GM19043 (cell line): ENCODE measurements around the gene GLE1.
"Not testable (repeated sequence)": the region's sequence is repeated elsewhere in the genome, so short reads cannot be mapped to it uniquely, and the experiment has no call there.

ENCODE experiments used
- ATAC-seq: cut with Tn5 transposase; IDR thresholded peaks from one replicate; pipeline ENCODE4 v1.9.1; 2021; ENCODE audit warnings: low read depth; ENCODE audit not compliant: unreplicated experiment

GLE1 gene

GRCh38 chr9:128495296-128495695 lies 9.2 kb upstream of the GLE1 start:
- ATAC-seq, result no peak

GRCh38 chr9:128495804-128496417 lies 8.6 kb upstream of the GLE1 start:
- no peak for ATAC-seq

GRCh38 chr9:128497824-128498610 lies 6.5 kb upstream of the GLE1 start:
- ATAC-seq, result no peak

GRCh38 chr9:128498911-128499310 lies 5.6 kb upstream of the GLE1 start:
- no peak for ATAC-seq

- ATAC-seq, result no peak
Measured at GRCh38 chr9:128499920-128500319, 4.6 kb upstream of the GLE1 start.

- ATAC-seq, result not testable (repeated sequence)
Measured at GRCh38 chr9:128503415-128503825, 1.1 kb upstream of the GLE1 start.

- ATAC-seq, result no peak
Measured at GRCh38 chr9:128503870-128504269, 649 bp upstream of the GLE1 start.

- no peak for ATAC-seq
Measured at GRCh38 chr9:128505414-128505765, 871 bp downstream of the GLE1 start.

GRCh38 chr9:128505906-128506305 lies 1.4 kb downstream of the GLE1 start:
- not testable (repeated sequence) for ATAC-seq

- ATAC-seq, result no peak
Measured at GRCh38 chr9:128512820-128513219, 8.3 kb downstream of the GLE1 start.

- no peak for ATAC-seq
Measured at GRCh38 chr9:128521956-128522355, 17.4 kb downstream of the GLE1 start.

- ATAC-seq, result no peak
Measured at GRCh38 chr9:128523199-128523925, 18.8 kb downstream of the GLE1 start.

- no peak for ATAC-seq
Measured at GRCh38 chr9:128526720-128527119, 22.2 kb downstream of the GLE1 start.

GRCh38 chr9:128528445-128529160 lies 24.1 kb downstream of the GLE1 start:
- ATAC-seq, result no peak

- no peak for ATAC-seq
Measured at GRCh38 chr9:128529191-128529590, 24.7 kb downstream of the GLE1 start.

GRCh38 chr9:128532581-128532980 lies 28.1 kb downstream of the GLE1 start:
- no peak for ATAC-seq

- no peak for ATAC-seq
Measured at GRCh38 chr9:128540634-128541360, 36.3 kb downstream of the GLE1 start.

GRCh38 chr9:128546504-128546903 lies 42.0 kb downstream of the GLE1 start:
- ATAC-seq, result no peak

- no peak for ATAC-seq
Measured at GRCh38 chr9:128548876-128549275, 44.4 kb downstream of the GLE1 start.

GRCh38 chr9:128550226-128550625 lies 45.7 kb downstream of the GLE1 start:
- ATAC-seq, result no peak
